HL-60 (cell line): Measurements from ENCODE around the gene C10orf71.

Experiments
- CTCF ChIP-seq: IDR thresholded peaks from one replicate; pipeline ENCODE4 v1.5.1; 2011; ENCODE audit warnings: low read length, control low read depth, inconsistent platforms; ENCODE audit not compliant: insufficient read depth
- GABPA ChIP-seq: IDR thresholded peaks from 2 replicates; pipeline ENCODE4 v1.6.1; 2012; ENCODE audit warnings: low read depth
- POLR2AphosphoS5 ChIP-seq: IDR thresholded peaks from 2 replicates; pipeline ENCODE4 v1.6.1; 2012; ENCODE audit warnings: low read depth
- REST ChIP-seq: IDR thresholded peaks from 2 replicates; pipeline ENCODE4 v1.6.1; 2012; ENCODE audit warnings: low read depth; ENCODE audit not compliant: insufficient replicate concordance
- SPI1 ChIP-seq: IDR thresholded peaks from 2 replicates; pipeline ENCODE4 v1.6.1; 2012; ENCODE audit warnings: low read depth, mild to moderate bottlenecking, borderline replicate concordance

GRCh38 chr10:49347342-49347741 is 48.4 kb downstream of the C10orf71 start:
- TF ChIP-seq CTCF (no peak), REST (no peak), POLR2AphosphoS5 (no peak), SPI1 (no peak), GABPA (no peak)
